Vagina (tissue), 2 donors: ENCODE measurements around the gene ZCCHC3.

Experiments used
- POLR2AphosphoS5 ChIP-seq, 2 donors: sonication (generic); formaldehyde crosslinking; IDR thresholded peaks; one replicate each; pipeline ENCODE4 v1.9.0; 2017; ENCODE audit warnings: antibody characterized with exemption in 2 of 2, mild to moderate bottlenecking in 2 of 2, low read depth in 1 of 2; ENCODE audit not compliant: insufficient read depth in 1 of 2
- TF ChIP-seq, protein P1 (sequence below), 3 experiments: fragments of 450-650 bp in 2 of 3; fragments of 200-600 bp in 1 of 3; sonication (generic) in 1 of 3; IDR thresholded peaks; one replicate each; pipeline ENCODE4 v1.5.1; 2017 to 2019; ENCODE audit warnings: antibody characterized with exemption in 3 of 3, mild to moderate bottlenecking in 2 of 3, moderate library complexity in 2 of 3

DNA sequence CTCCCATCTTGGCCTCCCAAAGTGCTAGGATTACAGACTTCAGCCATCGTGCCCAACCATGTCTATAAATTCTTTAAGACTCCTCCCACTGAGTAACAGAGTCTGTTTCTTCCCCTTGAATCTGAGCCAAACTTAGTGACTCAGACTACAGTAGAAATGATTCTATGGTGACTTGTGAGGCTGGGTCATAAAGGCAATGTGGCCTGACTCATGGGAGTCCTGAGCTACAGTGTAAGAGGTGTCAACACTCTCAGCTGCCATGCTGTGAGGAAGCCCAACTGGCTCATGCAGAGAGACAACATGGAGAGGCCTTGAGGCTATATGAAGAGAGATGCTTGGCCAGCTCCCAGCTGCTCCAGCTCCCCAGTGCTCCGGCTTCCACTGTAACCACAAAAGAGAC, 44.3 kb downstream of the ZCCHC3 start:
- TF ChIP-seq, protein P1, sequence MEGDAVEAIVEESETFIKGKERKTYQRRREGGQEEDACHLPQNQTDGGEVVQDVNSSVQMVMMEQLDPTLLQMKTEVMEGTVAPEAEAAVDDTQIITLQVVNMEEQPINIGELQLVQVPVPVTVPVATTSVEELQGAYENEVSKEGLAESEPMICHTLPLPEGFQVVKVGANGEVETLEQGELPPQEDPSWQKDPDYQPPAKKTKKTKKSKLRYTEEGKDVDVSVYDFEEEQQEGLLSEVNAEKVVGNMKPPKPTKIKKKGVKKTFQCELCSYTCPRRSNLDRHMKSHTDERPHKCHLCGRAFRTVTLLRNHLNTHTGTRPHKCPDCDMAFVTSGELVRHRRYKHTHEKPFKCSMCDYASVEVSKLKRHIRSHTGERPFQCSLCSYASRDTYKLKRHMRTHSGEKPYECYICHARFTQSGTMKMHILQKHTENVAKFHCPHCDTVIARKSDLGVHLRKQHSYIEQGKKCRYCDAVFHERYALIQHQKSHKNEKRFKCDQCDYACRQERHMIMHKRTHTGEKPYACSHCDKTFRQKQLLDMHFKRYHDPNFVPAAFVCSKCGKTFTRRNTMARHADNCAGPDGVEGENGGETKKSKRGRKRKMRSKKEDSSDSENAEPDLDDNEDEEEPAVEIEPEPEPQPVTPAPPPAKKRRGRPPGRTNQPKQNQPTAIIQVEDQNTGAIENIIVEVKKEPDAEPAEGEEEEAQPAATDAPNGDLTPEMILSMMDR (IDR thresholded peaks at IDR 0.05): no peak
- TF ChIP-seq POLR2AphosphoS5 (IDR thresholded peaks at IDR 0.05; ENCODE audit: insufficient read depth in 1 of 2, low read depth in 1 of 2): no peak
